Endothelial cell of umbilical vein (primary cell): Measurements from ENCODE around the gene KRT38. TPM values are rescaled to one million over a fixed set of nuclear protein-coding genes. Genes with fewer than 3 reads are reported as not detected.

ENCODE experiments used
- BruUV-seq: library from RNA; stranded (reverse); fragments of 400-500 nt; replicated peaks from 2 replicates; lab custom pipeline; 2021; lab: Mats Ljungman, UMichigan
- CTCF ChIA-PET: fragments of 300-600, 350-600 bp; sonication (Branson Sonifier 250); formaldehyde crosslinking; loops from one replicate; lab custom pipeline; 2021; ENCODE audit warnings: antibody characterized with exemption, inconsistent platforms; lab: Charles Lee
- POLR2A ChIA-PET: fragments of 300-600, 350-600 bp; sonication (Branson Sonifier 250); formaldehyde crosslinking; loops from one replicate; lab custom pipeline; 2021; ENCODE audit warnings: antibody characterized with exemption, inconsistent platforms; lab: Charles Lee
- DNase-seq: peaks from one replicate; pipeline ENCODE4 v3.0.0-alpha.2; 2011; ENCODE audit warnings: low read depth, low spot score
- FAIRE-seq: peaks from 2 replicates; lab custom pipeline; 2011; peaks lifted over from hg19 to GRCh38; lab: Jason Lieb, UNC
- H2AFZ ChIP-seq: 2 replicates; pipeline ENCODE4 v1.6.0; 2012; ENCODE audit warnings: low read depth, low read length, control low read depth, inconsistent platforms
- H3K27ac ChIP-seq: 2 replicates; pipeline ENCODE4 v1.5.1; 2011; ENCODE audit warnings: low read depth, mild to moderate bottlenecking, control low read depth, low read length, moderate library complexity; ENCODE audit not compliant: insufficient read depth
- H3K27me3 ChIP-seq, 2 experiments: 2 replicates each; pipeline versions ENCODE4 v1.6.0 to v1.6.1; 2011; ENCODE audit warnings: low read length in 2 of 2, mixed read lengths in 1 of 2; ENCODE audit not compliant: control insufficient read depth in 2 of 2, insufficient read depth in 2 of 2
- H3K36me3 ChIP-seq, 2 experiments: 2 replicates in 1 of 2; 3 replicates in 1 of 2; pipeline ENCODE4 v1.5.1; 2011; ENCODE audit warnings: low read length in 2 of 2, mild to moderate bottlenecking in 1 of 2, moderate library complexity in 1 of 2; ENCODE audit not compliant: control insufficient read depth in 2 of 2, insufficient read depth in 2 of 2; ENCODE audit errors: extremely low read depth in 1 of 2
- H3K4me1 ChIP-seq: 3 replicates; pipeline ENCODE4 v1.5.1; 2011; ENCODE audit warnings: mild to moderate bottlenecking, low read length; ENCODE audit not compliant: control insufficient read depth, insufficient read depth; ENCODE audit errors: extremely low read depth
- H3K4me2 ChIP-seq: 2 replicates; pipeline ENCODE4 v1.6.1; 2011; ENCODE audit warnings: low read length, control low read depth, mixed read lengths; ENCODE audit not compliant: insufficient read depth
- H3K4me3 ChIP-seq, 3 experiments: fragments of 200-600 bp in 1 of 3; sonication (generic), shearing (Covaris generic) in 1 of 3; replicated peaks in 1 of 3; 2 replicates each; pipeline ENCODE4 v1.5.1; 2011 to 2016; ENCODE audit warnings: control low read depth in 3 of 3, low read length in 3 of 3, mild to moderate bottlenecking in 2 of 3, inconsistent platforms in 1 of 3, low read depth in 1 of 3, moderate library complexity in 1 of 3; ENCODE audit not compliant: insufficient read depth in 1 of 3
- H3K79me2 ChIP-seq: 2 replicates; pipeline ENCODE4 v1.6.0; 2012; ENCODE audit warnings: low read length, inconsistent platforms; ENCODE audit not compliant: control insufficient read depth, insufficient read depth
- H3K9ac ChIP-seq: replicated peaks from 2 replicates; pipeline ENCODE3; 2011; ENCODE audit warnings: low read length, control low read depth; ENCODE audit not compliant: insufficient read depth; ENCODE audit errors: extremely low read depth
- H3K9me1 ChIP-seq: replicated peaks from 3 replicates; pipeline ENCODE4 v1.6.0; 2011; ENCODE audit warnings: mild to moderate bottlenecking, low read length; ENCODE audit not compliant: control insufficient read depth, insufficient read depth; ENCODE audit errors: extremely low read depth
- H3K9me3 ChIP-seq: replicated peaks from 2 replicates; pipeline ENCODE4 v1.5.1; 2012; ENCODE audit warnings: low read length, inconsistent platforms; ENCODE audit not compliant: control insufficient read depth, insufficient read depth
- H4K20me1 ChIP-seq: replicated peaks from 2 replicates; pipeline ENCODE3; 2011; ENCODE audit warnings: mild to moderate bottlenecking, low read length; ENCODE audit not compliant: control insufficient read depth, insufficient read depth; ENCODE audit errors: extremely low read depth
- CTCF ChIP-seq, 2 donors: IDR thresholded peaks; 1 replicate in 1 of 2; 2 replicates in 1 of 2; pipeline ENCODE4 v1.5.1; 2011; ENCODE audit warnings: low read length in 2 of 2, mild to moderate bottlenecking in 2 of 2, moderate library complexity in 2 of 2, control low read depth in 1 of 2, inconsistent platforms in 1 of 2, low read depth in 1 of 2; ENCODE audit not compliant: insufficient read depth in 1 of 2; ENCODE audit errors: extremely low read depth in 1 of 2
- EZH2 ChIP-seq: IDR thresholded peaks from 2 replicates; pipeline ENCODE4 v1.6.1; 2012; ENCODE audit warnings: borderline replicate concordance, low read depth, mild to moderate bottlenecking, moderate library complexity, low read length, inconsistent platforms; ENCODE audit not compliant: severe bottlenecking
- FOS ChIP-seq: IDR thresholded peaks from 2 replicates; pipeline ENCODE4 v1.6.1; 2011; ENCODE audit warnings: mild to moderate bottlenecking, low read length, moderate library complexity, borderline replicate concordance; ENCODE audit not compliant: insufficient read depth
- GATA2 ChIP-seq: IDR thresholded peaks from 2 replicates; pipeline ENCODE4 v1.7.0; 2011; ENCODE audit warnings: low read depth, mild to moderate bottlenecking, moderate library complexity, mixed read lengths, low read length; ENCODE audit not compliant: insufficient read length, insufficient read depth
- JUN ChIP-seq: IDR thresholded peaks from 2 replicates; pipeline ENCODE4 v1.6.1; 2011; ENCODE audit warnings: borderline replicate concordance, low read depth; ENCODE audit not compliant: insufficient read length, insufficient read depth
- MAX ChIP-seq: IDR thresholded peaks from 2 replicates; pipeline ENCODE4 v1.6.1; 2011; ENCODE audit not compliant: insufficient read depth, insufficient read length
- MYC ChIP-seq: IDR thresholded peaks from one replicate; pipeline ENCODE4 v1.6.1; 2011; ENCODE audit warnings: mild to moderate bottlenecking, low read depth, low read length
- POLR2A ChIP-seq: IDR thresholded peaks from 2 replicates; pipeline ENCODE4 v1.6.1; 2012; ENCODE audit warnings: low read depth, mild to moderate bottlenecking, control low read depth, low read length
- POLR2AphosphoS5 ChIP-seq: IDR thresholded peaks from 2 replicates; pipeline ENCODE4 v1.6.1; 2012; ENCODE audit warnings: low read depth, mild to moderate bottlenecking, control low read depth, low read length, moderate library complexity; ENCODE audit not compliant: insufficient read depth
- dilution Hi-C: fragments of 300-500 bp; cut with MboI; formaldehyde crosslinking; loops from one replicate; pipeline ENCODE4 v1.15.0; 2019; ENCODE audit warnings: low sequenced_read_pairs; ENCODE audit not compliant: extremely low pct_ligation_motif_present
- intact Hi-C: fragments of 100-400 bp; cut with micrococcal nuclease; formaldehyde crosslinking; loops from one replicate; pipeline ENCODE4 v1.10.0; 2022
- polyA plus RNA-seq, 4 experiments: library from polyadenylated mRNA; depleted of rRNA in 3 of 4; stranded (reverse) in 3 of 4; unstranded in 1 of 4; fragments of >200 nt; gene quantifications; 2 replicates each; pipeline versions ENCODE4 v1.2.1 to v1.2.3, GENCODE V29; 2011 to 2012; ENCODE audit warnings: missing spikeins in 1 of 4
- total RNA-seq: library from RNA; stranded (reverse); gene quantifications from 2 replicates; pipeline ENCODE4 v1.2.3, GENCODE V29; 2021

Gene KRT38
- total and polyA plus RNA-seq, 2 donors (not counting 3 experiments of a cell fraction or from before 2014, with no cell fraction given), result not detected

GRCh38 chr17:41480581-41480980 lies 39.8 kb upstream of the KRT38 start:
- no peaks in the 10 kb centered on the region for H3K36me3 ChIP-seq
- H3K9me1 ChIP-seq, result no peaks in the 10 kb centered on the region
- H3K79me2 ChIP-seq, result no peaks in the 10 kb centered on the region
- BruUV-seq, result no TSS peak
- H3K27me3 ChIP-seq, result no peaks in the 10 kb centered on the region
- intact Hi-C loops, result no loop called here
- no peak for DNase-seq
- FAIRE-seq, result no peak
- H4K20me1 ChIP-seq, result no peaks in the 10 kb centered on the region
- TF ChIP-seq POLR2A (no peak), FOS (no peak), MAX (no peak), GATA2 (no peak), POLR2AphosphoS5 (no peak), MYC (no peak), EZH2 (no peak), JUN (no peak), CTCF (IDR thresholded peaks at IDR 0.05; ENCODE audit: extremely low read depth in 1 of 2, insufficient read depth in 1 of 2, low read depth in 1 of 2, low read length in 2 of 2) (no peak)
- no peak overlapping the region for H3K27ac ChIP-seq
- H3K4me1 ChIP-seq, result no peaks in the 10 kb centered on the region
- dilution Hi-C loops, result no loop called here
- H3K9me3 ChIP-seq, result no peaks in the 10 kb centered on the region
- CTCF ChIA-PET, result interaction anchor here (22.3 kb wide), 1 partner anchor 70 kb away, joined by 350 read pairs; no protein-coding TSS in a partner anchor
- no peak overlapping the region for H2AFZ ChIP-seq
- H3K9ac ChIP-seq, result no peak overlapping the region
- POLR2A ChIA-PET, result no interaction called here
- H3K4me3 ChIP-seq, result no peak overlapping the region
- no peak overlapping the region for H3K4me2 ChIP-seq
